Tibial nerve (tissue), 3 donors: ENCODE measurements around the gene RCAN2.

Experiments
- CTCF ChIP-seq, 5 experiments: fragments of 200-600 bp in 3 of 5; fragments of 450-650 bp in 2 of 5; sonication (generic) in 3 of 5; IDR thresholded peaks; one replicate each; pipeline ENCODE4 v1.5.1; 2016 to 2019; ENCODE audit warnings: antibody characterized with exemption in 5 of 5, mild to moderate bottlenecking in 3 of 5, moderate library complexity in 2 of 5
- POLR2A ChIP-seq, 2 donors: fragments of 450-650 bp; IDR thresholded peaks; one replicate each; pipeline ENCODE4 v1.6.1; 2017; ENCODE audit warnings: antibody characterized with exemption in 2 of 2, mild to moderate bottlenecking in 2 of 2, moderate library complexity in 2 of 2

- no peak for TF ChIP-seq CTCF (IDR thresholded peaks at IDR 0.05)
- no peak for TF ChIP-seq POLR2A (IDR thresholded peaks at IDR 0.05)
Observed at GRCh38 chr6:46296586-46296985, 194.7 kb downstream of the RCAN2 start.
